GM21576 (cell line): ENCODE data around the gene COL4A2.

Source experiments
- ATAC-seq: cut with Tn5 transposase; IDR thresholded peaks from one replicate; pipeline ENCODE4 v1.9.1; 2021; ENCODE audit warnings: mild to moderate bottlenecking, moderate library complexity; ENCODE audit not compliant: unreplicated experiment

COL4A2 gene

GRCh38 chr13:110289661-110290060, 17.4 kb upstream of the COL4A2 start:
- no peak for ATAC-seq

DNA sequence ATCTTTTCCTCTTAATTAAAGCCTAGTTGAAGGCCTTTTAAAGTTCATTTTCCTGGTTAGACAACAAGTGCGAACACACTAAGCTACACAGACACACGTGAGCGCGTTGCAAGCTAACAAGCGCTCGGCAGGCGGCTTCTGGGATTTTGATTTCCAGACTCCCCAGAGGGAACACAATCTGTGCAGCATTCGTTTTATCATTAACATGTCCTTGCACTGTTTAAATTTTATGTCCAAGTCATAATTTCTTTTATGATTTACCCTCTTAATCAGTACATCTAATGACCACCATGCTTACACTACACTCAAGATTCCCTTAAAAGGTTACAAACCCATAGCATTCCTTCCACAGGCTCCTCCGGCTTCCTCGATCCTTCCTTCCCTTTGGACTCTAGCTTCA, 16.9 kb upstream of the COL4A2 start:
- ATAC-seq = no peak

DNA sequence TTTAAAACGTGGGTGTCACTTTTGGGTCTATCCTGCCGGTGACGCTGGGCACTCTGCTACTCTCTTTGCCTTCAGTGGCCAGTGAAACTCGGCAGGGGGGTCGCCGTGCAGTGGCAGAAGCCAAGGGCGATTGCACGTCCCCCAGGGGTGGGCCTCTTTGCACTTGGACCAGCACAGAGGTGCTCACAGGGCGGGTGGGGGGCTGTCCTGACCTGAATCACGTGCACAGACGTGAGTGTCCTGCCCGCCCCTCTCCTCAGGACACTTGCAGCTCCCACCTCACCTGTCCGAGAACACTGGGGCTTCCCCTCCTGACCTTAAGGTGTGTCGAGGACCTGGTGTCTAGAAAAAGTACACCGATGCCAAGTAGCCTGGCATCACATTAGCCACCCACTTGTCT, 16.3 kb upstream of the COL4A2 start:
- no peak for ATAC-seq

DNA sequence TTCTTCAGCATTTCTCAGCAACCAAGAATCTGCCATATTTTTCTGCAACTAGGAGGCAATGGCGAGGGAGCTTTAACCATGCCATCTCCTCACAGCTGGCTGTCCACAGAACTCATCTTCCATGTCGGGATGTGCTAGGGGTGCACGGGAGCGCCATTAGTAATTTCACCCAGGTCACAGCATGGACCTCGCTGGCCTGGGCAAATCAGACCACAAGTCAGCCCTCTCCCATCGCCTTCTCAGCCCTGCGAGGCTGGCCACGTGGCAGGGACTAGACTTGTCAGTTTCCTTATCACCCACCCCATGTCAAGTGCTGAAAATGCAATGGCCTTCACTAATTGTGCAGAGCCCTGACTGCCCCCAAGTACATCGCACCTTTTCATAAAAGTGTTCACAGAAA, 15.8 kb upstream of the COL4A2 start:
- ATAC-seq = no peak

GRCh38 chr13:110293037-110293436, 14.0 kb upstream of the COL4A2 start:
- ATAC-seq = no peak

DNA sequence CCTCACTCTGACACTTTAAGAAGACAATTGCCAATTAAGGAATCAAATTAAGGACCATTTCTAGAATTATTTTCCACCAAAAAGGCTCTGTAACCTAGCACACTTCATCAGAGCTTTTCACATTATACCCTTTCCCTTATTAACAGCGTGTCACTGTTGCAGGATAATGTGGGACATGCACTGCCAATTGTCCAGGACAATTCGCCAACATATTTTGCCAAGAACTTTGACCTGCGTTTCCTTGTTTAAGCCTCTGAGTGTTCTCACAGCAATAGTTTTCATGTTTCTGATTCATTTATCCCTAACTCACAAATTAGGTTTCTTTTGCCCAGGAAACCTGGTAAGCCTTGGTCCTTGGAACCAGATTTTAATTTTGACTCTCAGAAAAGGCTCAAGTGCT, 13.4 kb upstream of the COL4A2 start:
- ATAC-seq = no peak

DNA sequence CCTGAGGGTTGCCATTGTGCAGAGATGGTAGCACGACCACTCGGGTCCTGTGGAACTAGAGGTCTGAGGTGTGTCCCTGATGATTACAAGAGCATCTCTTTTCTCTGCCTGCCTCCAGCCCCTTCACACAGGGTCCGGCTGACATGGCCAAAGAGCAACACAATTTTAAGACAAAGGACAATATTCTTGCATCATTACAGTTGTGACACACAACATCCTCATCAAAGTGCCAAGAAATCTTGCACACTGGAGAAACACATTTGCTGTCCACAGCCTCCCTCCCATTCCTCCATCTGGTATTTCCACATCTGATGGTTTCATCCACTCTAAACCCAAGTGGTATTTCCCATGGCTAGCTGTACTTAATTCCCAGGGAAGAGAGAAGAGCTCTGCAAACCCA, 12.9 kb upstream of the COL4A2 start:
- ATAC-seq = no peak

DNA sequence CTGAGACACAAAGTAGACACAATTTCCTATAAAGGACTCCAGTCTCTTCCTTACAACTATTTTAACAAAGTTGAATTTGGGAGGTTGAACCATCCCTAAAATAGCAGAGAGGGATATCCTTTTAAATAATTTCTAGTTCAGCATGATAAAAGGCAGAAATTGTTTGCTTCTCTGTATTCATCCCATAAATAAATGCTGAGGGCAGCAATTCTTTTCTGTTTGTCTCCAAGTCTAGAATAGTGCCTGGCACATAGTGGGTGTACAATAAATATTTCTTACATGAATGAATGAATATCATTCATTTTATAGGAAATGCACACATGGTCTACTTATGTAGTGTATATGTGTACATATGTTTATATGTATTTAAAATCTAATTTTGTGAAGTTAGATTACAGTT, 12.5 kb upstream of the COL4A2 start:
- ATAC-seq = no peak

GRCh38 chr13:110297011-110297410, 10.1 kb upstream of the COL4A2 start:
- no peak for ATAC-seq

GRCh38 chr13:110297766-110298504, 9.1 kb upstream of the COL4A2 start:
- ATAC-seq = no peak

GRCh38 chr13:110298505-110299282, 8.4 kb upstream of the COL4A2 start:
- ATAC-seq = no peak

DNA sequence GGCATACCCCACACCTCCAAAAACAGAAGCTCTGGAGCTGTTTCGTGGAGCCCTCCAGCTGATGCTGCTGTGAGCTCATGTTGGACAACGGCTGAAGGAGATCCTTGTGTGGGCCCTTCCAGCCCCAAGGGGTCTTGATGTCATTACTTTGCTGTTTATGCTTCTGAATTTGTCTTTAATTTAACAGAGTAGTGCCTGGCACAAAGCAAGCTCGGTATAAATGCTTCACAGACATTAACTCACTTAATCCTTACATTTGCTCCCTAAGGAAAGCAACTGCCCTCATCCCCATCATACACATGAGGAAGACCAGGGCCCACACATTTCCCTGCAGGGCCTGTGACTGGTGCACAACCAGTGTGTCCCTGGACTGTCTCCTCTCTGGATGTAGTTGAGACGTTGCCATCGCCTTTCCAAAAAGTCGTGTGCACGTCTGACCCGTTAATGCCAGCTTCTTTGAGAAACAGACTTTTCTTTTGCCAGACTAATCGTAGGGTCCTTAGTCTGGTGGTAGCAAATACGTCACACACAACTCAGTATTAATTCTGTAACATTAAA, 7.7 kb upstream of the COL4A2 start:
- ATAC-seq = no peak

- ATAC-seq = no peak
These were observed 6.8 kb upstream of the COL4A2 start for GRCh38 chr13:110300090-110300815.

- no peak for ATAC-seq
These were observed 6.0 kb upstream of the COL4A2 start for GRCh38 chr13:110301083-110301482.

GRCh38 chr13:110301606-110302553, 5.2 kb upstream of the COL4A2 start:
- no peak for ATAC-seq

- ATAC-seq = no peak
These were observed 4.1 kb upstream of the COL4A2 start for GRCh38 chr13:110302997-110303396.

GRCh38 chr13:110303644-110304043, 3.4 kb upstream of the COL4A2 start:
- no peak for ATAC-seq

DNA sequence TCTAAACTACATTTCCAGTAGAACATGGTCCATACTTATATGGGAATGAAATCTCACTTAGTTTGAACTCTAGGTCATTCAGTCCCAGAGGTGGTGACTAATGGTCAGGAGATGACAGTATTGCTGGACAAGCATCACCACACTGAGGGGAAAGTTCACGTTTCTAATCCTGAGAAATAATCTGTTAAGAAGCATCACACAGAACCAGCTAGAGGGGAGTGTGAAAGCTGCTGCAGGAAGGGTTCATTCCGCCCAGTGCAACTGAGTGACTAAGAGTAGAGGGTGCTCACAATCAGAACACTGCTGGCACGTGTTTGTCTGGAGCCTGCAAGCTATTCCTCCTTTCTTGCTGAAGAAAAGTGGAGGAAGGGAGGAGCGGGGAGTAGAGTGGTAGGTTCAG, 2.8 kb upstream of the COL4A2 start:
- no peak for ATAC-seq

DNA sequence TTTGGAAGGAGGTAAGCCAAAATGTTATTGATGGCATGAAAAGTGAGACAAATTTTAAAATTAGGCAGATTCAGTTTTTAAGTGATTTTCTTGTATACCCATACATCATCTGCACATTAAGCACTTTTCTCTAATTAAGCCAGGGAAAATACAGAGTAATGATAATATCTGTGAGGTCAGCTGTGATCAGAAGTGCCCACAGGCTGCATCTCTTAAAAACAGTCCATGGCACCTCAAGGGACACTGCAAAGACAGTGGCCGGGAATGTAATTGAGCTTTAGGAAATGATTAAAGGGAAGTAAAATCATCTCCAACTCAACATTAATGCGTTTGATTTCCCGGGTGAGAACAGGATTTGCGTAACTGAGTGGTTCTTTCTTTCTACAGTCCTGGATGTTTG, 2.1 kb upstream of the COL4A2 start:
- no peak for ATAC-seq

GRCh38 chr13:110305544-110305943, 1.5 kb upstream of the COL4A2 start:
- no peak for ATAC-seq
